PC-3 (cell line): ENCODE data around the gene GPR21.

Experiments used
- CTCF ChIP-seq: fragments of 300-600 bp; sonication (generic); conservative IDR thresholded peaks from 2 replicates; pipeline ENCODE4 v1.5.1; 2017; ENCODE audit warnings: antibody characterized with exemption, low read depth, mild to moderate bottlenecking, low read length
- EZH2 ChIP-seq: fragments of 300-600 bp; sonication (generic); IDR thresholded peaks from one replicate; pipeline ENCODE4 v1.6.1; 2017; ENCODE audit warnings: antibody characterized with exemption, mild to moderate bottlenecking, low read length; ENCODE audit not compliant: unreplicated experiment

- TF ChIP-seq CTCF (no peak), EZH2 (no peak)
Observed at GRCh38 chr9:122998448-122998847, 35.0 kb upstream of the GPR21 start.
